OCI-LY7 (cell line): Measurements from ENCODE around the gene SASH1. TPM values are rescaled to one million over a fixed set of nuclear protein-coding genes. Genes with fewer than 3 reads are reported as not detected.

Source experiments
- BruUV-seq: library from RNA; stranded (reverse); fragments of 400-500 nt; replicated peaks from 2 replicates; lab custom pipeline; 2021; lab: Mats Ljungman, UMichigan
- CTCF ChIA-PET: fragments of 300-600 bp; sonication (Branson Sonifier 250); formaldehyde crosslinking; loops from one replicate; lab custom pipeline; 2022; ENCODE audit warnings: antibody characterized with exemption; ENCODE audit not compliant: unreplicated experiment; lab: Charles Lee
- POLR2A ChIA-PET: fragments of 300-600 bp; sonication (Branson Sonifier 250); formaldehyde crosslinking; loops from one replicate; lab custom pipeline; 2022; ENCODE audit warnings: antibody characterized with exemption; lab: Charles Lee
- DNase-seq: peaks from one replicate; pipeline ENCODE4 v3.0.0-alpha.2; 2015; ENCODE audit warnings: low spot score
- H2AFZ ChIP-seq: fragments of 200-600 bp; sonication (generic), shearing (Covaris generic); 2 replicates; pipeline ENCODE4 v1.6.1; 2014; ENCODE audit warnings: mild to moderate bottlenecking, antibody characterized with exemption, low read length, moderate library complexity
- H3K27ac ChIP-seq: fragments of 200-600 bp; sonication (generic); 2 replicates; pipeline ENCODE4 v1.5.1; 2014; ENCODE audit warnings: mixed run types, low read depth, mild to moderate bottlenecking, moderate library complexity, low read length, inconsistent platforms; ENCODE audit not compliant: poor library complexity, severe bottlenecking
- H3K36me3 ChIP-seq: fragments of 200-600 bp; sonication (generic); 2 replicates; pipeline ENCODE4 v1.6.1; 2014; ENCODE audit warnings: mild to moderate bottlenecking, antibody characterized with exemption, low read length, moderate library complexity, mixed read lengths; ENCODE audit not compliant: insufficient read depth
- H3K4me1 ChIP-seq: fragments of 200-600 bp; sonication (generic); 2 replicates; pipeline ENCODE4 v1.5.1; 2014; ENCODE audit warnings: mild to moderate bottlenecking, low read length; ENCODE audit not compliant: insufficient read depth, poor library complexity, severe bottlenecking
- H3K4me2 ChIP-seq: fragments of 200-600 bp; sonication (generic); 2 replicates; pipeline ENCODE4 v1.6.1; 2014; ENCODE audit warnings: mild to moderate bottlenecking, low read length
- H3K4me3 ChIP-seq: fragments of 200-600 bp; sonication (generic); 2 replicates; pipeline ENCODE4 v1.5.1; 2014; ENCODE audit warnings: mild to moderate bottlenecking, low read depth, low read length; ENCODE audit not compliant: poor library complexity, severe bottlenecking
- H3K79me2 ChIP-seq: fragments of 200-600 bp; sonication (generic); 2 replicates; pipeline ENCODE4 v1.6.1; 2016; ENCODE audit warnings: low read depth, mild to moderate bottlenecking, low read length, moderate library complexity, mixed read lengths; ENCODE audit not compliant: insufficient read depth
- H3K9me2 ChIP-seq: fragments of 200-600 bp; sonication (generic); 2 replicates; pipeline ENCODE4 v1.6.1; 2016; ENCODE audit warnings: mild to moderate bottlenecking, low read length, mixed read lengths; ENCODE audit not compliant: insufficient read depth
- H3K9me3 ChIP-seq: fragments of 200-600 bp; sonication (generic); 2 replicates; pipeline ENCODE4 v1.6.1; 2014; ENCODE audit warnings: mild to moderate bottlenecking, mixed run types, low read length, mixed read lengths
- H4K20me1 ChIP-seq: fragments of 200-600 bp; sonication (generic); 2 replicates; pipeline ENCODE4 v1.6.1; 2014; ENCODE audit warnings: mild to moderate bottlenecking, antibody characterized with exemption, low read length, moderate library complexity, mixed read lengths; ENCODE audit not compliant: insufficient read depth
- EZH2phosphoT487 ChIP-seq: fragments of 200-600 bp; sonication (generic); IDR thresholded peaks from 2 replicates; pipeline ENCODE4 v1.6.1; 2018; ENCODE audit warnings: low read depth, borderline replicate concordance, mild to moderate bottlenecking, mixed run types, antibody characterized with exemption, low read length, moderate library complexity, mixed read lengths
- intact Hi-C: fragments of 100-400 bp; cut with micrococcal nuclease; formaldehyde crosslinking; loops from one replicate; pipeline ENCODE4 v1.10.0; 2022; ENCODE audit not compliant: unreplicated experiment
- total RNA-seq, 2 experiments: library from RNA; depleted of rRNA in 1 of 2; stranded (reverse); fragments of >200 nt in 1 of 2; shearing (Covaris generic) in 1 of 2; gene quantifications; 2 replicates each; pipeline ENCODE4 v1.2.3, GENCODE V29; 2014 to 2022
- TF ChIP-seq, protein P1 (sequence below): fragments of 200-600 bp; sonication (generic); conservative IDR thresholded peaks from 2 replicates; pipeline ENCODE4 v1.5.1; 2014; ENCODE audit warnings: mild to moderate bottlenecking, antibody characterized with exemption, low read length, moderate library complexity, mixed read lengths

Gene SASH1
- total RNA-seq, 2 experiments from 2014 or later: not detected

DNA sequence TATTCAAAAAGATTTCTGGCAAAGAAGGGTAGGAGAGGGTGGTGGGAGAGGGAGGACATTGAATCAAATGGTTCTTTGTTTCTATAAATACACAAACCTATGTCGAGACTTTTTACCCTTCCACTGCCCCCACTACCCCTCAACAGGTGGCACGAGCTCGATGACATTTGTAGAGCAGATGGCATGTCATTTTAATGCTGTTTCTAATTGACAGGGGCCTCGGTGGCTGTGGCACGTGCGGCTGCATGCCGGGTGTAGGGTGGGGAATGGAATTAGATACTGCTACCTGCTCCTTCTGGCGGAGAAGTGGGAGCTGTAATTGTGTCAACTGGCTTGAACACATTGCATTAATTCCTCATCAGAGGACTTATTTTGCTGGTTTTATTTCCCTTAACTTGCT lies 29.1 kb upstream of the SASH1 start:
- CTCF ChIA-PET: no interaction called here
- intact Hi-C loops: no loop called here
- no peak overlapping the region for H3K4me2 ChIP-seq
- H4K20me1 ChIP-seq: no peaks in the 10 kb centered on the region
- no TSS peak for BruUV-seq
- TF ChIP-seq, protein P1, sequence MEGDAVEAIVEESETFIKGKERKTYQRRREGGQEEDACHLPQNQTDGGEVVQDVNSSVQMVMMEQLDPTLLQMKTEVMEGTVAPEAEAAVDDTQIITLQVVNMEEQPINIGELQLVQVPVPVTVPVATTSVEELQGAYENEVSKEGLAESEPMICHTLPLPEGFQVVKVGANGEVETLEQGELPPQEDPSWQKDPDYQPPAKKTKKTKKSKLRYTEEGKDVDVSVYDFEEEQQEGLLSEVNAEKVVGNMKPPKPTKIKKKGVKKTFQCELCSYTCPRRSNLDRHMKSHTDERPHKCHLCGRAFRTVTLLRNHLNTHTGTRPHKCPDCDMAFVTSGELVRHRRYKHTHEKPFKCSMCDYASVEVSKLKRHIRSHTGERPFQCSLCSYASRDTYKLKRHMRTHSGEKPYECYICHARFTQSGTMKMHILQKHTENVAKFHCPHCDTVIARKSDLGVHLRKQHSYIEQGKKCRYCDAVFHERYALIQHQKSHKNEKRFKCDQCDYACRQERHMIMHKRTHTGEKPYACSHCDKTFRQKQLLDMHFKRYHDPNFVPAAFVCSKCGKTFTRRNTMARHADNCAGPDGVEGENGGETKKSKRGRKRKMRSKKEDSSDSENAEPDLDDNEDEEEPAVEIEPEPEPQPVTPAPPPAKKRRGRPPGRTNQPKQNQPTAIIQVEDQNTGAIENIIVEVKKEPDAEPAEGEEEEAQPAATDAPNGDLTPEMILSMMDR: no peak
- TF ChIP-seq EZH2phosphoT487: no peak
- DNase-seq: no peak
- no peaks in the 10 kb centered on the region for H3K4me1 ChIP-seq
- no peak overlapping the region for H3K4me3 ChIP-seq
- no peaks in the 10 kb centered on the region for H3K9me2 ChIP-seq
- H3K79me2 ChIP-seq: no peaks in the 10 kb centered on the region
- no peaks in the 10 kb centered on the region for H3K9me3 ChIP-seq
- POLR2A ChIA-PET: interaction anchor here (0.5 to 0.7 kb wide), 2 partner anchors 18 to 40 kb away, joined by 4 to 6 read pairs; no protein-coding TSS in a partner anchor
- no peak overlapping the region for H2AFZ ChIP-seq
- H3K27ac ChIP-seq: no peak overlapping the region
- no peaks in the 10 kb centered on the region for H3K36me3 ChIP-seq

DNA sequence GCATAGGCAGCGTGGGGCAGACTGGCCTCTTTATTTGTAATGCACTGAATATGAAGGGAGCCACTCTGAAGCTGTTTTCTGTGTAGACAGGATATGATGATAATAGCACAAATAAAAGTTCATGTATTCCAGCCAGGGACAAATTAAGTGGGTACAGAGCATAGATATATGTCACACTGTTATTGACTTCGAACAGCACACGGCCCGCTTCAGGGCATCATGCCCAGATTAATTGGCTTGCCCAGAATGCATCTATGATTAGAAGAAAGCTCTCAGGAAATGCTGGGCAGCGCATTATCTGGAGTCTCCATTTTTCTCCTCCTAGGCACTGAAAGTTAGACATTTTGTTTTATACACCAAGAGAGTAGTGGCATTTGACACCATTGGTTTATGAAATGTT lies 26.3 kb upstream of the SASH1 start:
- Histone ChIP-seq H3K4me1 (no peaks in the 10 kb centered on the region), H3K36me3 (no peaks in the 10 kb centered on the region), H3K9me2 (no peaks in the 10 kb centered on the region), H3K4me3 (no peak overlapping the region), H3K79me2 (no peaks in the 10 kb centered on the region), H4K20me1 (no peaks in the 10 kb centered on the region), H3K27ac (no peak overlapping the region), H3K9me3 (no peaks in the 10 kb centered on the region), H3K4me2 (no peak overlapping the region), H2AFZ (no peak overlapping the region)
- TF ChIP-seq, protein P1: no peak
- TF ChIP-seq EZH2phosphoT487: no peak
- POLR2A ChIA-PET: interaction anchor here (0.7 kb wide), 2 partner anchors 29 to 923 kb away, joined by 3 read pairs; no protein-coding TSS in a partner anchor
- intact Hi-C loops: no loop called here
- DNase-seq: no peak
- CTCF ChIA-PET: no interaction called here
- BruUV-seq: no TSS peak

DNA sequence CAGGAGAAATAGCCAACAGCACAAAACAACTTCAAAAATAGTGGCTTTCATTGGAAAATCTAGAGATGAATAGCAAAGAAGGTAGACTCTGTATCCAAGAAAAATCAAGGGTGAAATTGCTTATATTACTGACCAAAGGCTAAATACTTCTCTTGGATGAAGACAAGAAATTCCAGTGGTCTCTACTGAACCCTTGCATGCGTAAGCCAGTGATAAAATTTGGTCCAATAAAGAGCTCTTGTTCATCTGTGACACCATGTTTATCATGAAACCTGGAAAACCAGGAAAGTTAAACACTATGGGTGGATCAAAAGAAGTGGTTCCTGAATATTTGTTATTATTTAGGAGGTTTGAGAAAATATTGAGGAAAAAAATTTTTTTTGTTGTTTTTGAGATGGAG lies 25.6 kb upstream of the SASH1 start:
- POLR2A ChIA-PET: interaction anchor here (0.7 kb wide), 1 partner anchor 29 kb away, joined by 3 read pairs; no protein-coding TSS in a partner anchor
- CTCF ChIA-PET: no interaction called here

More for the DNA sequence above, 25.6 kb upstream of the SASH1 start:
- H3K36me3 ChIP-seq: no peaks in the 10 kb centered on the region
- intact Hi-C loops: no loop called here
- no peaks in the 10 kb centered on the region for H3K79me2 ChIP-seq
- DNase-seq: no peak
- no peaks in the 10 kb centered on the region for H3K9me2 ChIP-seq
- no peaks in the 10 kb centered on the region for H3K4me1 ChIP-seq
- no peak overlapping the region for H3K27ac ChIP-seq
- no peaks in the 10 kb centered on the region for H3K9me3 ChIP-seq
- no TSS peak for BruUV-seq
- H2AFZ ChIP-seq: no peak overlapping the region
- H4K20me1 ChIP-seq: no peaks in the 10 kb centered on the region
- TF ChIP-seq, protein P1: no peak
- TF ChIP-seq EZH2phosphoT487: no peak
- H3K4me3 ChIP-seq: no peak overlapping the region
- H3K4me2 ChIP-seq: no peak overlapping the region
